T-cell (primary cell): Measurements from ENCODE around the gene PLCL2. TPM values are rescaled to one million over a fixed set of nuclear protein-coding genes. Genes with fewer than 3 reads are reported as not detected.

ENCODE experiments used
- ATAC-seq, 4 experiments: fragments of 200-7000 bp in 3 of 4; fragments of 150-1000 bp in 1 of 4; cut with Tn5 transposase; replicated peaks in 1 of 4; 1 replicate in 3 of 4; 2 replicates in 1 of 4; pipeline ENCODE4 v1.10.0; 2021; ENCODE audit warnings: moderate library complexity in 3 of 4, mild to moderate bottlenecking in 2 of 4, moderate number of reproducible peaks in 1 of 4
- CTCF ChIA-PET, 2 donors: fragments of 300-600 bp; sonication (Branson Sonifier 250); formaldehyde crosslinking; loops; one replicate each; lab custom pipeline; 2022; ENCODE audit warnings: antibody characterized with exemption in 2 of 2; lab: Charles Lee
- POLR2A ChIA-PET, 2 donors: fragments of 300-600 bp; sonication (Branson Sonifier 250); formaldehyde crosslinking; loops; one replicate each; lab custom pipeline; 2022; ENCODE audit warnings: antibody characterized with exemption in 2 of 2; lab: Charles Lee
- DNase-seq, 35 experiments: peaks; one replicate each; pipeline versions ENCODE4 v3.0.0 to v3.0.0-alpha.2; 2013 to 2023
- H3K27ac ChIP-seq: one replicate; pipeline ENCODE4 v1.5.1; 2013; ENCODE audit warnings: low read length
- H3K27me3 ChIP-seq, 2 experiments: replicated peaks in 1 of 2; 1 replicate in 1 of 2; 2 replicates in 1 of 2; pipeline versions ENCODE4 v1.6.1 to v1.7.0; 2013; ENCODE audit warnings: low read length in 1 of 2, mixed read lengths in 1 of 2; ENCODE audit not compliant: control insufficient read depth in 2 of 2, insufficient read depth in 2 of 2; ENCODE audit errors: extremely low read depth in 1 of 2
- H3K36me3 ChIP-seq, 2 donors: 1 replicate in 1 of 2; 2 replicates in 1 of 2; pipeline versions ENCODE4 v1.6.1 to v1.7.0; 2013; ENCODE audit warnings: low read length in 1 of 2; ENCODE audit not compliant: control insufficient read depth in 2 of 2, insufficient read depth in 1 of 2; ENCODE audit errors: extremely low read depth in 1 of 2
- H3K4me1 ChIP-seq, 2 experiments: 1 replicate in 1 of 2; 2 replicates in 1 of 2; pipeline versions ENCODE4 v1.6.1 to v1.7.0; 2013; ENCODE audit warnings: low read length in 2 of 2, mixed read lengths in 1 of 2; ENCODE audit not compliant: insufficient read depth in 2 of 2, control insufficient read depth in 1 of 2; ENCODE audit errors: extremely low read depth in 1 of 2
- H3K4me3 ChIP-seq, 2 donors: 1 replicate in 1 of 2; 2 replicates in 1 of 2; pipeline versions ENCODE4 v1.5.1 to v1.7.0; 2013; ENCODE audit warnings: mild to moderate bottlenecking in 2 of 2, low read length in 1 of 2, moderate library complexity in 1 of 2; ENCODE audit not compliant: control insufficient read depth in 1 of 2; ENCODE audit errors: extremely low read depth in 1 of 2
- H3K9me3 ChIP-seq: 2 replicates; pipeline ENCODE4 v1.7.0; 2013
- H3K27ac Mint-ChIP-seq, 2 donors: one replicate each; pipeline ENCODE4 v1.8.0; 2020 to 2021; ENCODE audit warnings: mild to moderate bottlenecking in 2 of 2, mixed read lengths in 2 of 2
- H3K27me3 Mint-ChIP-seq, 2 donors: one replicate each; pipeline ENCODE4 v1.8.0; 2021 to 2022; ENCODE audit warnings: mixed read lengths in 2 of 2
- H3K36me3 Mint-ChIP-seq: one replicate; pipeline ENCODE4 v1.8.0; 2021; ENCODE audit warnings: mixed read lengths
- H3K4me1 Mint-ChIP-seq, 3 donors: one replicate each; pipeline ENCODE4 v1.8.0; 2020 to 2022; ENCODE audit warnings: mixed read lengths in 3 of 3, mild to moderate bottlenecking in 1 of 3
- H3K4me3 Mint-ChIP-seq, 3 donors: one replicate each; pipeline ENCODE4 v1.8.0; 2020 to 2022; ENCODE audit warnings: mild to moderate bottlenecking in 3 of 3, mixed read lengths in 3 of 3, moderate library complexity in 3 of 3
- H3K9me3 Mint-ChIP-seq, 3 donors: one replicate each; pipeline ENCODE4 v1.8.0; 2020 to 2022; ENCODE audit warnings: mixed read lengths in 3 of 3
- WGBS: methylation state at CpG from one replicate; pipeline ENCODE4 v1.1.5; 2013; ENCODE audit warnings: missing lambda C conversion rate; ENCODE audit not compliant: insufficient coverage; 5-methylcytosine and 5-hydroxymethylcytosine counted together
- total RNA-seq, 35 experiments: library from RNA in 6 of 35; stranded (reverse) in 6 of 35; fragments of 120-200 nt in 1 of 35; gene quantifications; one replicate each; pipeline versions ENCODE4 v1.2.1 to v1.2.4 and lab custom pipeline; 2013 to 2026

The PLCL2 gene
- total RNA-seq, 5 donors from 2014 or later (not counting 1 experiment from before 2014, with no cell fraction given) = 53.4 to 68.1 (median 60.9) TPM

- WGBS = 95% methylated on average over 5 of the region's 7 CpGs
- no peaks in the 10 kb centered on the region for H3K9me3 Mint-ChIP-seq
- ChIA-PET POLR2A (interaction anchor here in 1 of 2 donors (0.9 kb wide), 1 partner anchor 30 kb away, joined by 5 read pairs; no protein-coding TSS in a partner anchor), CTCF (no interaction called here)
- no peak for DNase-seq
- peaks cover 64 to 66% of the 10 kb centered on the region in 2 experiments for H3K4me1 ChIP-seq
- ATAC-seq = no peak
- peaks cover 88 to 91% (median 91%) of the 10 kb centered on the region in 3 donors for H3K4me1 Mint-ChIP-seq
- H3K27me3 Mint-ChIP-seq = no peaks in the 10 kb centered on the region
- no peaks in the 10 kb centered on the region for H3K9me3 ChIP-seq
- no peaks in the 10 kb centered on the region for H3K36me3 ChIP-seq
- H3K27ac ChIP-seq = peak overlapping the region; percentile 68
- H3K27me3 ChIP-seq = no peaks in the 10 kb centered on the region
- H3K4me3 ChIP-seq = no peak overlapping the region
- H3K27ac Mint-ChIP-seq = peak overlapping the region; percentile 92 to 93
- peak overlapping the region in 2 of 3 donors; percentile 41 to 68 for H3K4me3 Mint-ChIP-seq
- H3K36me3 Mint-ChIP-seq = no peaks in the 10 kb centered on the region
Measured at GRCh38 chr3:16898595-16899395, 14.0 kb downstream of the PLCL2 start.

DNA sequence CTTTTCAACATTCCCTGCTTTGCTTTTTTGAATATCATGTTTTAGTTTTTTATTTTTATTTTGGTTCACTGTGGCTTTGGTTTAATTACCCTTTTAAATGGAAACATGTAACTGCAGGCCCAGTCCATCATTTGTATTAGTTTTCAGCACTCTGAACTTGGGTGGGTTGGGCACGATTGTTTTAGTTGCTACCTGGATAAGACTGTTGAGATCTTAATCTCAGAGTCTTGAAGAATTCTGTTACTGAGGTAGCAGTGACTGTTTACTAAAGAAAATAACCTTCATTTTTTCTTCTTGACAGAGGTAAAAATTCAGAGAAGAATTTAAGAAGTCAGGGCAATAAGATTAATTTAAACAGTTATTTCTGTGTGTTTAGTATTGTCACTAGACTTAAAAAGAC, 15.2 kb downstream of the PLCL2 start:
- no peak for ATAC-seq
- Mint-ChIP-seq H3K4me3 (peak overlapping the region in 1 of 3 donors; percentile 68), H3K9me3 (no peaks in the 10 kb centered on the region), H3K4me1 (peaks cover 99% of the 10 kb centered on the region in 3 donors), H3K27ac (peak overlapping the region; percentile 92 to 93), H3K27me3 (no peaks in the 10 kb centered on the region), H3K36me3 (peaks cover 4% of the 10 kb centered on the region)
- ChIA-PET CTCF (interaction anchor here in 1 of 2 donors (1.1 to 1.4 kb wide), 3 partner anchors 11 to 15 kb away, joined by 3 to 5 read pairs (median 4); partner anchors contain the start of gene PLCL2), POLR2A (no interaction called here)
- no peak for DNase-seq
- Histone ChIP-seq H3K27ac (peak overlapping the region; percentile 68), H3K9me3 (no peaks in the 10 kb centered on the region), H3K4me1 (peaks cover 72 to 77% of the 10 kb centered on the region in 2 experiments), H3K36me3 (no peaks in the 10 kb centered on the region), H3K4me3 (no peak overlapping the region), H3K27me3 (no peaks in the 10 kb centered on the region)
- whole genome bisulfite sequencing = no CpG with 5 or more reads among the region's 1 CpG

GRCh38 chr3:16900779-16901440, 16.2 kb downstream of the PLCL2 start:
- POLR2A ChIA-PET = interaction anchor here in 1 of 2 donors (1.1 kb wide), 1 partner anchor 21 kb away, joined by 4 read pairs; no protein-coding TSS in a partner anchor
- Histone ChIP-seq H3K9me3 (no peaks in the 10 kb centered on the region), H3K4me1 (peaks cover 73 to 81% of the 10 kb centered on the region in 2 experiments)

GRCh38 chr3:16904423-16905417, 20.0 kb downstream of the PLCL2 start:
- H3K4me3 Mint-ChIP-seq = peak overlapping the region in 2 of 3 donors; percentile 7 to 68
- no CpG with 5 or more reads among the region's 4 CpGs for WGBS
- Histone ChIP-seq H3K27ac (peak overlapping the region; percentile 43), H3K36me3 (no peaks in the 10 kb centered on the region), H3K27me3 (no peaks in the 10 kb centered on the region), H3K9me3 (no peaks in the 10 kb centered on the region), H3K4me1 (peaks cover 60 to 68% of the 10 kb centered on the region in 2 experiments), H3K4me3 (no peak overlapping the region)
- ChIA-PET POLR2A (no interaction called here), CTCF (interaction anchor here in 1 of 2 donors (0.6 kb wide), 1 partner anchor 68 kb away, joined by 3 read pairs; no protein-coding TSS in a partner anchor)
- peak overlapping the region; percentile 92 to 93 for H3K27ac Mint-ChIP-seq
- H3K9me3 Mint-ChIP-seq = no peaks in the 10 kb centered on the region
- H3K4me1 Mint-ChIP-seq = peaks cover 88 to 92% (median 92%) of the 10 kb centered on the region in 3 donors
- DNase-seq (peak in 13 of 35 experiments; percentile 8 to 70 (median 34)), ATAC-seq (peak in 1 of 4 experiments; percentile 64)
- H3K36me3 Mint-ChIP-seq = peaks cover 4% of the 10 kb centered on the region
- no peaks in the 10 kb centered on the region for H3K27me3 Mint-ChIP-seq

More at GRCh38 chr3:16900779-16901440, 16.2 kb downstream of the PLCL2 start:
- Histone ChIP-seq H3K36me3 (no peaks in the 10 kb centered on the region), H3K27ac (peak overlapping the region; percentile 68), H3K27me3 (no peaks in the 10 kb centered on the region), H3K4me3 (peak overlapping the region; percentile 4 to 28)
- CTCF ChIA-PET = interaction anchor here in 1 of 2 donors (1.1 to 1.4 kb wide), 3 partner anchors 12 to 16 kb away, joined by 3 to 5 read pairs (median 4); partner anchors contain the start of gene PLCL2
- H3K27ac Mint-ChIP-seq = peak overlapping the region; percentile 92 to 93
- ATAC-seq (peak; percentile 56 to 73 (median 64)), DNase-seq (peak in 1 of 35 experiments; percentile 48)
- H3K4me3 Mint-ChIP-seq = peak overlapping the region; percentile 60 to 68 (median 65)
- peaks cover 4% of the 10 kb centered on the region for H3K36me3 Mint-ChIP-seq
- 100% methylated on average over 1 of the region's 4 CpGs for WGBS
- H3K9me3 Mint-ChIP-seq = no peaks in the 10 kb centered on the region
- H3K4me1 Mint-ChIP-seq = peaks cover 98 to 99% (median 99%) of the 10 kb centered on the region in 3 donors
- no peaks in the 10 kb centered on the region for H3K27me3 Mint-ChIP-seq

- H3K27me3 ChIP-seq = no peaks in the 10 kb centered on the region
- no peaks in the 10 kb centered on the region for H3K27me3 Mint-ChIP-seq
- no peak for DNase-seq
- no peaks in the 10 kb centered on the region for H3K9me3 ChIP-seq
- peak overlapping the region in 2 of 3 donors; percentile 13 to 68 for H3K4me3 Mint-ChIP-seq
- peak overlapping the region; percentile 73 to 93 for H3K27ac Mint-ChIP-seq
- H3K4me1 Mint-ChIP-seq = peaks cover 88 to 92% (median 92%) of the 10 kb centered on the region in 3 donors
- ChIA-PET POLR2A (interaction anchor here in 1 of 2 donors (0.6 kb wide), 1 partner anchor 390 kb away, joined by 3 read pairs; no protein-coding TSS in a partner anchor), CTCF (interaction anchor here in 1 of 2 donors (0.6 kb wide), 1 partner anchor 69 kb away, joined by 3 read pairs; no protein-coding TSS in a partner anchor)
- H3K36me3 ChIP-seq = peaks cover 0 to 4% of the 10 kb centered on the region in 2 donors
- peaks cover 8% of the 10 kb centered on the region for H3K36me3 Mint-ChIP-seq
- no peak overlapping the region for H3K4me3 ChIP-seq
- no peaks in the 10 kb centered on the region for H3K9me3 Mint-ChIP-seq
- no CpG with 5 or more reads among the region's 1 CpG for WGBS
- H3K27ac ChIP-seq = peak overlapping the region; percentile 27
- ATAC-seq = no peak
- H3K4me1 ChIP-seq = peaks cover 59 to 65% of the 10 kb centered on the region in 2 experiments
Measured at GRCh38 chr3:16905704-16906103, 20.9 kb downstream of the PLCL2 start.
